ENCODE measurements around the gene ESYT2. TPM values are rescaled to one million over a fixed set of nuclear protein-coding genes. Genes with fewer than 3 reads are reported as not detected.

Gene ESYT2
- total and polyA plus RNA-seq, 4 donors, result 4.9 to 31.7 (median 17.2) TPM

- no peaks in the 10 kb centered on the region for H3K27me3 ChIP-seq (ENCODE audit: control insufficient read depth in 4 of 4, insufficient read depth in 4 of 4, low read length in 3 of 4)
- no peak overlapping the region for H3K4me3 ChIP-seq (ENCODE audit: low read depth in 1 of 3, low read length in 3 of 3)
- no peak overlapping the region for H3K9ac ChIP-seq (ENCODE audit: low read depth in 1 of 2, low read length in 2 of 2)
- DNase-seq (ENCODE audit: low spot score), result no peak
- H3K36me3 ChIP-seq (ENCODE audit: control insufficient read depth in 4 of 4, insufficient read depth in 3 of 4, low read depth in 1 of 4, low read length in 3 of 4), result peaks cover 0 to 8% (median 0%) of the 10 kb centered on the region in 4 donors
- no peaks in the 10 kb centered on the region for H3K9me3 ChIP-seq (ENCODE audit: control insufficient read depth in 4 of 4, low read length in 3 of 4)
- H3K4me1 ChIP-seq (ENCODE audit: control insufficient read depth in 4 of 4, insufficient read depth in 4 of 4, low read length in 3 of 4), result no peaks in the 10 kb centered on the region
- no peak overlapping the region for H3K27ac ChIP-seq (ENCODE audit: low read depth in 1 of 2, low read length in 2 of 2)
- TF ChIP-seq SP1 (IDR thresholded peaks at IDR 0.05), result no peak
- no peak for TF ChIP-seq FOXA2 (IDR thresholded peaks at IDR 0.05)
- no peak for TF ChIP-seq YY1 (IDR thresholded peaks at IDR 0.05)
- no peak for TF ChIP-seq RXRA (IDR thresholded peaks at IDR 0.05)
- TF ChIP-seq ZBTB33 (IDR thresholded peaks at IDR 0.05), result no peak
- no peak for TF ChIP-seq FOXA1 (IDR thresholded peaks at IDR 0.05)
- TF ChIP-seq, protein P1, sequence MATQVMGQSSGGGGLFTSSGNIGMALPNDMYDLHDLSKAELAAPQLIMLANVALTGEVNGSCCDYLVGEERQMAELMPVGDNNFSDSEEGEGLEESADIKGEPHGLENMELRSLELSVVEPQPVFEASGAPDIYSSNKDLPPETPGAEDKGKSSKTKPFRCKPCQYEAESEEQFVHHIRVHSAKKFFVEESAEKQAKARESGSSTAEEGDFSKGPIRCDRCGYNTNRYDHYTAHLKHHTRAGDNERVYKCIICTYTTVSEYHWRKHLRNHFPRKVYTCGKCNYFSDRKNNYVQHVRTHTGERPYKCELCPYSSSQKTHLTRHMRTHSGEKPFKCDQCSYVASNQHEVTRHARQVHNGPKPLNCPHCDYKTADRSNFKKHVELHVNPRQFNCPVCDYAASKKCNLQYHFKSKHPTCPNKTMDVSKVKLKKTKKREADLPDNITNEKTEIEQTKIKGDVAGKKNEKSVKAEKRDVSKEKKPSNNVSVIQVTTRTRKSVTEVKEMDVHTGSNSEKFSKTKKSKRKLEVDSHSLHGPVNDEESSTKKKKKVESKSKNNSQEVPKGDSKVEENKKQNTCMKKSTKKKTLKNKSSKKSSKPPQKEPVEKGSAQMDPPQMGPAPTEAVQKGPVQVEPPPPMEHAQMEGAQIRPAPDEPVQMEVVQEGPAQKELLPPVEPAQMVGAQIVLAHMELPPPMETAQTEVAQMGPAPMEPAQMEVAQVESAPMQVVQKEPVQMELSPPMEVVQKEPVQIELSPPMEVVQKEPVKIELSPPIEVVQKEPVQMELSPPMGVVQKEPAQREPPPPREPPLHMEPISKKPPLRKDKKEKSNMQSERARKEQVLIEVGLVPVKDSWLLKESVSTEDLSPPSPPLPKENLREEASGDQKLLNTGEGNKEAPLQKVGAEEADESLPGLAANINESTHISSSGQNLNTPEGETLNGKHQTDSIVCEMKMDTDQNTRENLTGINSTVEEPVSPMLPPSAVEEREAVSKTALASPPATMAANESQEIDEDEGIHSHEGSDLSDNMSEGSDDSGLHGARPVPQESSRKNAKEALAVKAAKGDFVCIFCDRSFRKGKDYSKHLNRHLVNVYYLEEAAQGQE (IDR thresholded peaks at IDR 0.05), result no peak
- TF ChIP-seq NR2F2 (IDR thresholded peaks at IDR 0.05), result no peak
- no peak for TF ChIP-seq EGR1 (IDR thresholded peaks at IDR 0.05; ENCODE audit: low read depth in 2 of 2)
- TF ChIP-seq CTCF (IDR thresholded peaks at IDR 0.05; ENCODE audit: low read depth, low read length, missing input control), result no peak
- TF ChIP-seq HNF4A (conservative IDR thresholded peaks at IDR 0.05), result no peak
- WGBS, result 98% methylated on average over 5 of the region's 5 CpGs
These were observed 101.6 kb downstream of the ESYT2 start for GRCh38 chr7:158727690-158728089.

- H3K4me1 ChIP-seq (ENCODE audit: control insufficient read depth in 4 of 4, insufficient read depth in 4 of 4, low read length in 3 of 4), result no peaks in the 10 kb centered on the region
- H3K27me3 ChIP-seq (ENCODE audit: control insufficient read depth in 4 of 4, insufficient read depth in 4 of 4, low read length in 3 of 4), result no peaks in the 10 kb centered on the region
- WGBS, result 92% methylated on average over 4 of the region's 4 CpGs
- no peaks in the 10 kb centered on the region for H3K9me3 ChIP-seq (ENCODE audit: control insufficient read depth in 4 of 4, low read length in 3 of 4)
- no peak overlapping the region for H3K4me3 ChIP-seq (ENCODE audit: low read depth in 1 of 3, low read length in 3 of 3)
- H3K36me3 ChIP-seq (ENCODE audit: control insufficient read depth in 4 of 4, insufficient read depth in 3 of 4, low read depth in 1 of 4, low read length in 3 of 4), result peaks cover 0 to 3% (median 0%) of the 10 kb centered on the region in 4 donors
- H3K27ac ChIP-seq (ENCODE audit: low read depth in 1 of 2, low read length in 2 of 2), result no peak overlapping the region
- H3K9ac ChIP-seq (ENCODE audit: low read depth in 1 of 2, low read length in 2 of 2), result no peak overlapping the region
- no peak for DNase-seq (ENCODE audit: low spot score)
- TF ChIP-seq FOXA1 (IDR thresholded peaks at IDR 0.05), result no peak
- TF ChIP-seq TAF1 (conservative IDR thresholded peaks at IDR 0.05), result no peak
- no peak for TF ChIP-seq HNF4G (IDR thresholded peaks at IDR 0.05)
- TF ChIP-seq ZBTB33 (IDR thresholded peaks at IDR 0.05), result no peak
- TF ChIP-seq, protein P1 (IDR thresholded peaks at IDR 0.05), result no peak
- no peak for TF ChIP-seq YY1 (IDR thresholded peaks at IDR 0.05)
- no peak for TF ChIP-seq CTCF (IDR thresholded peaks at IDR 0.05; ENCODE audit: low read depth, low read length, missing input control)
- TF ChIP-seq FOXA2 (IDR thresholded peaks at IDR 0.05), result no peak
- TF ChIP-seq EGR1 (IDR thresholded peaks at IDR 0.05; ENCODE audit: low read depth in 2 of 2), result no peak
- TF ChIP-seq, protein P2, sequence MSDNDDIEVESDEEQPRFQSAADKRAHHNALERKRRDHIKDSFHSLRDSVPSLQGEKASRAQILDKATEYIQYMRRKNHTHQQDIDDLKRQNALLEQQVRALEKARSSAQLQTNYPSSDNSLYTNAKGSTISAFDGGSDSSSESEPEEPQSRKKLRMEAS (IDR thresholded peaks at IDR 0.05), result no peak
- TF ChIP-seq JUND (IDR thresholded peaks at IDR 0.05), result no peak
- TF ChIP-seq RXRA (IDR thresholded peaks at IDR 0.05), result no peak
These were observed 103.0 kb downstream of the ESYT2 start for GRCh38 chr7:158726277-158726807.
